Glutamatergic neuron (in vitro differentiated cells): ENCODE measurements around the gene C17orf113. TPM values are rescaled to one million over a fixed set of nuclear protein-coding genes. Genes with fewer than 3 reads are reported as not detected.

Source experiments
- DNase-seq: peaks from one replicate; pipeline ENCODE4 v3.0.0; 2022
- H3K27ac Mint-ChIP-seq: one replicate; pipeline ENCODE4 v1.8.0; 2020; ENCODE audit warnings: mild to moderate bottlenecking, mixed read lengths, inconsistent platforms; ENCODE audit not compliant: unreplicated experiment
- H3K27me3 Mint-ChIP-seq: one replicate; pipeline ENCODE4 v1.8.0; 2020; ENCODE audit warnings: mild to moderate bottlenecking, moderate library complexity, mixed read lengths, inconsistent platforms; ENCODE audit not compliant: unreplicated experiment
- H3K36me3 Mint-ChIP-seq: one replicate; pipeline ENCODE4 v1.8.0; 2020; ENCODE audit warnings: mild to moderate bottlenecking, mixed read lengths, inconsistent platforms; ENCODE audit not compliant: unreplicated experiment
- H3K4me1 Mint-ChIP-seq: one replicate; pipeline ENCODE4 v1.8.0; 2020; ENCODE audit warnings: mild to moderate bottlenecking, low read depth, mixed read lengths, inconsistent platforms; ENCODE audit not compliant: unreplicated experiment
- H3K4me3 Mint-ChIP-seq: one replicate; pipeline ENCODE4 v1.8.0; 2020; ENCODE audit warnings: mild to moderate bottlenecking, mixed read lengths, inconsistent platforms; ENCODE audit not compliant: unreplicated experiment
- H3K9me3 Mint-ChIP-seq: one replicate; pipeline ENCODE4 v1.8.0; 2020; ENCODE audit warnings: mild to moderate bottlenecking, moderate library complexity, mixed read lengths, inconsistent platforms; ENCODE audit not compliant: unreplicated experiment
- CTCF ChIP-seq: fragments of 200-600 bp; sonication (generic); IDR thresholded peaks from one replicate; pipeline ENCODE4 v1.5.0; 2021; ENCODE audit not compliant: partially characterized antibody, unreplicated experiment
- total RNA-seq: library from RNA; stranded (reverse); fragmentation: NEBNext Ultra II Directional; extraction: Animal tissue kit (Norgen Biotek cat#: 25700); gene quantifications from one replicate; pipeline ENCODE4 v1.2.1, GENCODE V29; 2021; ENCODE audit not compliant: unreplicated experiment

The C17orf113 gene
- total RNA-seq, 1 donor from 2014 or later: 2.4 TPM

- peaks cover 6% of the 10 kb centered on the region for H3K36me3 Mint-ChIP-seq
Observed at GRCh38 chr17:41988418-41988817, 62.0 kb downstream of the C17orf113 start.

More at GRCh38 chr17:41988418-41988817, 62.0 kb downstream of the C17orf113 start:
- no peaks in the 10 kb centered on the region for H3K9me3 Mint-ChIP-seq
- no peak overlapping the region for H3K27ac Mint-ChIP-seq
- H3K4me3 Mint-ChIP-seq: no peak overlapping the region
- peaks cover 9% of the 10 kb centered on the region for H3K27me3 Mint-ChIP-seq
- no peaks in the 10 kb centered on the region for H3K4me1 Mint-ChIP-seq
- DNase-seq: no peak
- no peak for TF ChIP-seq CTCF

Other genes with a start within 250 kb of the C17orf113 start
- gene P3H4, start 238.7 kb downstream of the C17orf113 start, total RNA-seq: 5.6 TPM
- gene FKBP10, start 237.6 kb downstream of the C17orf113 start, total RNA-seq: 28.5 TPM
- gene NT5C3B, start 214.4 kb downstream of the C17orf113 start, total RNA-seq: 165 TPM
- gene KLHL10, start 212.8 kb downstream of the C17orf113 start, total RNA-seq: not detected
- 17.4 TPM for gene KLHL11, start 185.2 kb downstream of the C17orf113 start, total RNA-seq
- 625 TPM for gene ACLY, start 131.7 kb downstream of the C17orf113 start, total RNA-seq
- gene ODAD4, start 120.0 kb downstream of the C17orf113 start, total RNA-seq: 3.4 TPM
- gene CNP, start 83.8 kb downstream of the C17orf113 start, total RNA-seq: 51.5 TPM
- gene DNAJC7, start 33.2 kb downstream of the C17orf113 start, total RNA-seq: 124 TPM
- 88.8 TPM for gene NKIRAS2, start 30.5 kb downstream of the C17orf113 start, total RNA-seq
- gene ZNF385C, start 47.9 kb upstream of the C17orf113 start, total RNA-seq: 1.5 TPM
- gene DHX58, start 62.1 kb upstream of the C17orf113 start, total RNA-seq: 0.42 TPM
- gene KAT2A, start 70.8 kb upstream of the C17orf113 start, total RNA-seq: 29.3 TPM
- 0.44 TPM for gene HSPB9, start 72.2 kb upstream of the C17orf113 start, total RNA-seq
- gene RAB5C, start 104.4 kb upstream of the C17orf113 start, total RNA-seq: 94.7 TPM
- gene KCNH4, start 130.5 kb upstream of the C17orf113 start, total RNA-seq: 0.71 TPM
- gene HCRT, start 134.9 kb upstream of the C17orf113 start, total RNA-seq: not detected
- gene GHDC, start 143.9 kb upstream of the C17orf113 start, total RNA-seq: 5.3 TPM
- gene STAT5B, start 225.8 kb upstream of the C17orf113 start, total RNA-seq: 31.9 TPM
- gene STAT5A, start 237.9 kb upstream of the C17orf113 start, total RNA-seq: 3.4 TPM